Neural cell (in vitro differentiated cells): ENCODE results near the gene IGF2BP2. TPM values are rescaled to one million over a fixed set of nuclear protein-coding genes. Genes with fewer than 3 reads are reported as not detected.

Experiments
- H2AFZ ChIP-seq: fragments of 200-600, 300-800 bp; sonication (generic), shearing (Covaris generic); 2 replicates; pipeline ENCODE4 v1.6.0; 2014; ENCODE audit warnings: low read depth, mild to moderate bottlenecking, antibody characterized with exemption, low read length, moderate library complexity
- H3F3A ChIP-seq: fragments of 200-600 bp; shearing (Covaris generic); 2 replicates; pipeline ENCODE4 v1.6.1; 2016; ENCODE audit warnings: mild to moderate bottlenecking, moderate library complexity, mixed read lengths, antibody characterized with exemption, low read length; ENCODE audit not compliant: insufficient read depth, poor library complexity, severe bottlenecking
- H3K27ac ChIP-seq: fragments of 200-600, 300-800 bp; sonication (generic), shearing (Covaris generic); 2 replicates; pipeline ENCODE4 v1.5.1; 2014; ENCODE audit warnings: mild to moderate bottlenecking, low read length, moderate library complexity
- H3K27me3 ChIP-seq: fragments of 300-800, 200-600 bp; sonication (generic), shearing (Covaris generic); 2 replicates; pipeline ENCODE4 v1.6.0; 2014; ENCODE audit warnings: mild to moderate bottlenecking, low read depth, low read length, moderate library complexity; ENCODE audit not compliant: insufficient read depth
- H3K36me3 ChIP-seq: fragments of 300-800, 200-600 bp; sonication (generic), shearing (Covaris generic); 2 replicates; pipeline ENCODE4 v1.5.1; 2014; ENCODE audit warnings: mild to moderate bottlenecking, antibody characterized with exemption, low read length, moderate library complexity; ENCODE audit not compliant: insufficient read depth
- H3K4me2 ChIP-seq: fragments of 300-800, 200-600 bp; sonication (generic), shearing (Covaris generic); 2 replicates; pipeline ENCODE4 v1.6.0; 2014; ENCODE audit warnings: mild to moderate bottlenecking, low read length
- H3K4me3 ChIP-seq: fragments of 300-800, 200-600 bp; sonication (generic), shearing (Covaris generic); 2 replicates; pipeline ENCODE4 v1.5.1; 2014; ENCODE audit warnings: mild to moderate bottlenecking, low read length, moderate library complexity
- H3K79me2 ChIP-seq: fragments of 200-600 bp; shearing (Covaris generic); replicated peaks from 2 replicates; pipeline ENCODE4 v1.6.0; 2014; ENCODE audit warnings: mild to moderate bottlenecking, low read length, moderate library complexity; ENCODE audit not compliant: insufficient read depth
- H3K9ac ChIP-seq: fragments of 300-800, 200-600 bp; sonication (generic), shearing (Covaris generic); 2 replicates; pipeline ENCODE4 v1.6.1; 2016; ENCODE audit warnings: mild to moderate bottlenecking, low read length, mixed read lengths
- H3K9me2 ChIP-seq: fragments of 200-600 bp; shearing (Covaris generic); 2 replicates; pipeline ENCODE4 v1.6.1; 2016; ENCODE audit warnings: mild to moderate bottlenecking, low read length, mixed read lengths; ENCODE audit not compliant: insufficient read depth
- H3K9me3 ChIP-seq: fragments of 200-600, 300-800 bp; sonication (generic), shearing (Covaris generic); 2 replicates; pipeline ENCODE4 v1.6.1; 2016; ENCODE audit warnings: mild to moderate bottlenecking, mixed run types, low read length, moderate library complexity, mixed read lengths
- H4K20me1 ChIP-seq: fragments of 200-600 bp; shearing (Covaris generic); 2 replicates; pipeline ENCODE4 v1.6.1; 2016; ENCODE audit warnings: mild to moderate bottlenecking, mixed run types; ENCODE audit not compliant: insufficient read depth
- CTCF ChIP-seq: fragments of 450-650 bp; IDR thresholded peaks from 2 replicates; pipeline ENCODE4 v1.5.1; 2014; ENCODE audit warnings: antibody characterized with exemption, mild to moderate bottlenecking, moderate library complexity; ENCODE audit not compliant: poor library complexity, severe bottlenecking
- EP300 ChIP-seq: fragments of 450-650 bp; conservative IDR thresholded peaks from 2 replicates; pipeline ENCODE4 v1.6.1; 2014; ENCODE audit warnings: antibody characterized with exemption, mild to moderate bottlenecking, moderate library complexity; ENCODE audit not compliant: poor library complexity, severe bottlenecking
- EZH2 ChIP-seq: fragments of 200-600, 300-800 bp; shearing (Covaris generic), sonication (generic); IDR thresholded peaks from 2 replicates; pipeline ENCODE4 v1.6.1; 2014; ENCODE audit warnings: antibody characterized with exemption, low read length, borderline replicate concordance, mild to moderate bottlenecking; ENCODE audit not compliant: insufficient read depth, poor library complexity, severe bottlenecking
- MXI1 ChIP-seq: fragments of 450-650 bp; conservative IDR thresholded peaks from 2 replicates; pipeline ENCODE4 v1.6.1; 2014; ENCODE audit warnings: antibody characterized with exemption, mild to moderate bottlenecking; ENCODE audit not compliant: poor library complexity, severe bottlenecking
- POLR2AphosphoS5 ChIP-seq: IDR thresholded peaks from 2 replicates; pipeline ENCODE4 v1.6.1; 2012
- RAD21 ChIP-seq: fragments of 450-650 bp; conservative IDR thresholded peaks from 2 replicates; pipeline ENCODE4 v1.6.1; 2014; ENCODE audit warnings: antibody characterized with exemption, mild to moderate bottlenecking, moderate library complexity
- REST ChIP-seq: IDR thresholded peaks from 2 replicates; pipeline ENCODE4 v1.6.1; 2012; ENCODE audit warnings: borderline replicate concordance
- SMC3 ChIP-seq: fragments of 450-650 bp; conservative IDR thresholded peaks from 2 replicates; pipeline ENCODE4 v1.6.1; 2014; ENCODE audit warnings: antibody characterized with exemption, mild to moderate bottlenecking, moderate library complexity; ENCODE audit not compliant: poor library complexity
- TAF1 ChIP-seq: IDR thresholded peaks from 2 replicates; pipeline ENCODE4 v1.6.1; 2012; ENCODE audit warnings: low read depth
- polyA plus RNA-seq: library from polyadenylated mRNA; depleted of rRNA; stranded (reverse); fragments of >200 nt; gene quantifications from 2 replicates; pipeline ENCODE4 v1.2.3, GENCODE V29; 2014

The IGF2BP2 gene
- polyA plus RNA-seq, 1 donor from 2014 or later: 46.6 TPM

- Histone ChIP-seq H3K4me2 (no peak overlapping the region), H3K9ac (no peak overlapping the region), H3K27ac (no peak overlapping the region), H3K79me2 (peaks cover 100% of the 10 kb centered on the region), H4K20me1 (peaks cover 24% of the 10 kb centered on the region), H3F3A (no peaks in the 10 kb centered on the region), H3K9me3 (no peaks in the 10 kb centered on the region), H3K4me3 (no peak overlapping the region), H3K27me3 (no peaks in the 10 kb centered on the region), H3K9me2 (no peaks in the 10 kb centered on the region), H3K36me3 (no peaks in the 10 kb centered on the region), H2AFZ (no peak overlapping the region)
- no peak for TF ChIP-seq EZH2
- TF ChIP-seq TAF1: no peak
- TF ChIP-seq EP300: no peak
- no peak for TF ChIP-seq RAD21
- no peak for TF ChIP-seq POLR2AphosphoS5
- TF ChIP-seq MXI1: no peak
- TF ChIP-seq SMC3: no peak
- TF ChIP-seq REST: no peak
- no peak for TF ChIP-seq CTCF
Measured at GRCh38 chr3:185815391-185816282, 9.2 kb downstream of the IGF2BP2 start.

- no peak overlapping the region for H2AFZ ChIP-seq
- H4K20me1 ChIP-seq: peaks cover 18% of the 10 kb centered on the region
- TF ChIP-seq REST (no peak), MXI1 (no peak), POLR2AphosphoS5 (no peak), RAD21 (no peak), EP300 (no peak), TAF1 (no peak), CTCF (no peak), EZH2 (no peak), SMC3 (no peak)
- no peak overlapping the region for H3K9ac ChIP-seq
- H3K4me2 ChIP-seq: no peak overlapping the region
- peaks cover 99% of the 10 kb centered on the region for H3K79me2 ChIP-seq
- no peaks in the 10 kb centered on the region for H3K9me3 ChIP-seq
- H3K36me3 ChIP-seq: no peaks in the 10 kb centered on the region
- H3K27me3 ChIP-seq: no peaks in the 10 kb centered on the region
- H3K27ac ChIP-seq: no peak overlapping the region
- H3K9me2 ChIP-seq: no peaks in the 10 kb centered on the region
- no peaks in the 10 kb centered on the region for H3F3A ChIP-seq
- H3K4me3 ChIP-seq: no peak overlapping the region
Measured at GRCh38 chr3:185813691-185814215, 11.1 kb downstream of the IGF2BP2 start.
